ENCODE data around the gene ADARB1. TPM values are rescaled to one million over a fixed set of nuclear protein-coding genes. Genes with fewer than 3 reads are reported as not detected.

The ADARB1 gene
- total and polyA plus RNA-seq, 2 experiments from 2014 or later, result 16.0 to 17.3 TPM

DNA sequence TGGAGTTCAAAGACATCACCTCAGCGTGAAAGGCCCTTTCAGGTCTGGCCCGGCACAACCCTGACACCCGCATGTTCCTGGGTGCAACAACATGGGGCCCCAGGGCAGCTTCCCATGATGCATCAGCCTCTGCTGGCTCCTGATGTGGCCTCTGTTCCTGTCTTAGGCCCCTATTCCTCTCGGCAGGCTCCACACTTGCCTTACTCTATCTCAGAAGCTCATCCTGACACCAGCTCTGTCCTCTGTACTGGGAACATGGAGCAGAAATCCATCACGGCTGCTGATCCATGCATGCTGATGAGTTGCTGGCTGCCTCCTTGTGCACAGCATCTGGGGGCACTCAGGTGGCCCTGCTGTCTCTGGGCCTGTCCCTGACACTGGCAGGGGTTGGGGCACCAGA lies 74.6 kb downstream of the ADARB1 start:
- Histone ChIP-seq H3K4me2 (no peak overlapping the region), H3K9me3 (ENCODE audit: low read depth) (no peaks in the 10 kb centered on the region), H3K27ac (no peak overlapping the region), H3K4me3 (no peak overlapping the region), H3K79me2 (no peaks in the 10 kb centered on the region), H3K9me2 (replicated peaks; ENCODE audit: insufficient read depth) (no peaks in the 10 kb centered on the region), H2AFZ (no peak overlapping the region), H3K36me3 (replicated peaks; ENCODE audit: insufficient read depth, low read depth) (no peaks in the 10 kb centered on the region), H3K4me1 (ENCODE audit: insufficient read depth) (no peaks in the 10 kb centered on the region), H4K20me1 (ENCODE audit: insufficient read depth, poor library complexity, severe bottlenecking) (no peaks in the 10 kb centered on the region), H3K27me3 (no peaks in the 10 kb centered on the region)
- 93% methylated on average over 5 of the region's 5 CpGs for WGBS (ENCODE audit: low lambda C conversion rate, missing lambda C conversion rate)
- DNase-seq (ENCODE audit: low spot score), result no peak
- TF ChIP-seq EZH2phosphoT487 (IDR thresholded peaks at IDR 0.05; ENCODE audit: low read depth, severe bottlenecking, unreplicated experiment) (no peak), EZH2 (IDR thresholded peaks at IDR 0.05; ENCODE audit: borderline replicate concordance) (no peak)
- TF ChIP-seq, protein P1, sequence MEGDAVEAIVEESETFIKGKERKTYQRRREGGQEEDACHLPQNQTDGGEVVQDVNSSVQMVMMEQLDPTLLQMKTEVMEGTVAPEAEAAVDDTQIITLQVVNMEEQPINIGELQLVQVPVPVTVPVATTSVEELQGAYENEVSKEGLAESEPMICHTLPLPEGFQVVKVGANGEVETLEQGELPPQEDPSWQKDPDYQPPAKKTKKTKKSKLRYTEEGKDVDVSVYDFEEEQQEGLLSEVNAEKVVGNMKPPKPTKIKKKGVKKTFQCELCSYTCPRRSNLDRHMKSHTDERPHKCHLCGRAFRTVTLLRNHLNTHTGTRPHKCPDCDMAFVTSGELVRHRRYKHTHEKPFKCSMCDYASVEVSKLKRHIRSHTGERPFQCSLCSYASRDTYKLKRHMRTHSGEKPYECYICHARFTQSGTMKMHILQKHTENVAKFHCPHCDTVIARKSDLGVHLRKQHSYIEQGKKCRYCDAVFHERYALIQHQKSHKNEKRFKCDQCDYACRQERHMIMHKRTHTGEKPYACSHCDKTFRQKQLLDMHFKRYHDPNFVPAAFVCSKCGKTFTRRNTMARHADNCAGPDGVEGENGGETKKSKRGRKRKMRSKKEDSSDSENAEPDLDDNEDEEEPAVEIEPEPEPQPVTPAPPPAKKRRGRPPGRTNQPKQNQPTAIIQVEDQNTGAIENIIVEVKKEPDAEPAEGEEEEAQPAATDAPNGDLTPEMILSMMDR (IDR thresholded peaks at IDR 0.05; ENCODE audit: poor library complexity), result no peak

DNA sequence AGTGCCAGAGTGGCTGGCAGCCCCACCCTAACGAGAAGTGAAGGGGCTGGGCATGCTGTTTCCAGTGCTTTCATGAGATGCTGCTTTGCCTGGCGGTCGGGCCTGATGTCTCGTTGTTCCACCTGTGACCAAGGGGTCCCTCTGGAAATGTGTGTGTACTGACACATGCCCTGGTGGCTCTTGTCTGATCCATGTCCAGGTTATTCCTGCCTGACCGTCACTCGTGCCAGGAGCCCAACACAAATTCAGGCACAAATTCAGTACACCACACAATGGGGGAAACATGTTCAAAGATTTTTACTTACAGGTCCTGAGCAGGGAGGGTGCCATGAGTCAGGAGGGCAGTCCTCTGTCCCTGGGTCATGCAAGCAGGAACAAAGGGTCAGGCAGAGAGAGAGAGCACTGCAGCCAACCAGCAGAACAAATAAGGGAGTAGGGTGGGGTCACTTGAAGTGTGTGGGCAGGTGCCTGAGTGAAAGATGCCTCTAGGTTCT lies 76.3 kb downstream of the ADARB1 start:
- 92% methylated on average over 6 of the region's 6 CpGs for WGBS (ENCODE audit: low lambda C conversion rate, missing lambda C conversion rate)
- H3K79me2 ChIP-seq, result no peaks in the 10 kb centered on the region

DNA sequence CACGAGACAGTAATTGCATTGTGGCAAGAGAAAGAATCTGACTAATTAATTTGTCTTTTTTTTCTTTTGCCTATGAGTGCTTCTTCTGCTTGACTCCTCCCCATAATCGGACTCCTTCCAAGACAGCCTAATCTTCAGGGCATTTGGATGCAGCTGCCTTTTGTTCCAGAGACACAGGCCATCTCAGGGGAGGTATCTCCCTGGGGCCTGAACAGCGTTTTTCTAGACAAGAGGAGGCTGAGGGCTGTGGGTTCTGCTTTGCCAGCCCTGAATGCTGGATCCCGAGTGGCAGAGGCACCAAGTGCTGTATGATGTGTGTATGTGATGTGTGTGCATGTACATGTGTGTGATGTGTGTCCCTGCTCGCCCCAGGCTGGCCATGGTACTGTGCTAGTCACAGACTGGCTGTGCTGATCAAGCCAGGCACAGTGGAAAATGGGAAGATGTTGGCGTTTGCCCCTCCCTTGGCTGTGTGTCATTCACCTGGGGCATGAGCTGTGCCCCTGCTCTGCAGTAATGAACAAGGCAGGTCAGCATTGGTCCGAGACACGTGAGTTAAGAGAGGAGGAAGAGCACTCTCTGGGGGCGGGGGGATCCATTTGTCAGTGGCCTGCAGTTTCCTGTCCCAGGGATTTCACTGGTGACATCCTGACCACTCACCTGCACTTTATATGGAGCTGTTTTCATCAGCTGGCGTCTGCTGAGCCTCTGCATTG lies 77.2 kb downstream of the ADARB1 start:
- H3K79me2 ChIP-seq, result no peaks in the 10 kb centered on the region
- no peak overlapping the region for H3K4me2 ChIP-seq
- 84% methylated on average over 10 of the region's 10 CpGs for WGBS (ENCODE audit: low lambda C conversion rate, missing lambda C conversion rate)
- no peaks in the 10 kb centered on the region for H3K4me1 ChIP-seq (ENCODE audit: insufficient read depth)
- H3K9me3 ChIP-seq (ENCODE audit: low read depth), result no peaks in the 10 kb centered on the region
- no peaks in the 10 kb centered on the region for H3K9me2 ChIP-seq (replicated peaks; ENCODE audit: insufficient read depth)
- TF ChIP-seq, protein P1 (IDR thresholded peaks at IDR 0.05; ENCODE audit: poor library complexity), result no peak
- TF ChIP-seq EZH2phosphoT487 (IDR thresholded peaks at IDR 0.05; ENCODE audit: low read depth, severe bottlenecking, unreplicated experiment) (no peak), EZH2 (IDR thresholded peaks at IDR 0.05; ENCODE audit: borderline replicate concordance) (no peak)
- H2AFZ ChIP-seq, result no peak overlapping the region
- no peaks in the 10 kb centered on the region for H3K27me3 ChIP-seq
- H3K4me3 ChIP-seq, result no peak overlapping the region
- no peaks in the 10 kb centered on the region for H4K20me1 ChIP-seq (ENCODE audit: insufficient read depth, poor library complexity, severe bottlenecking)
- DNase-seq (ENCODE audit: low spot score), result no peak
- H3K27ac ChIP-seq, result no peak overlapping the region
- no peaks in the 10 kb centered on the region for H3K36me3 ChIP-seq (replicated peaks; ENCODE audit: insufficient read depth, low read depth)

More for the DNA sequence above, 76.3 kb downstream of the ADARB1 start:
- H3K4me3 ChIP-seq, result no peak overlapping the region
- H3K27ac ChIP-seq, result no peak overlapping the region
- no peaks in the 10 kb centered on the region for H3K4me1 ChIP-seq (ENCODE audit: insufficient read depth)
- DNase-seq (ENCODE audit: low spot score), result no peak
- H4K20me1 ChIP-seq (ENCODE audit: insufficient read depth, poor library complexity, severe bottlenecking), result no peaks in the 10 kb centered on the region
- H2AFZ ChIP-seq, result no peak overlapping the region
- no peaks in the 10 kb centered on the region for H3K9me2 ChIP-seq (replicated peaks; ENCODE audit: insufficient read depth)
- no peak overlapping the region for H3K4me2 ChIP-seq
- TF ChIP-seq EZH2 (IDR thresholded peaks at IDR 0.05; ENCODE audit: borderline replicate concordance) (no peak), EZH2phosphoT487 (IDR thresholded peaks at IDR 0.05; ENCODE audit: low read depth, severe bottlenecking, unreplicated experiment) (no peak)
- TF ChIP-seq, protein P1 (IDR thresholded peaks at IDR 0.05; ENCODE audit: poor library complexity), result no peak
- H3K36me3 ChIP-seq (replicated peaks; ENCODE audit: insufficient read depth, low read depth), result no peaks in the 10 kb centered on the region
- H3K27me3 ChIP-seq, result no peaks in the 10 kb centered on the region
- no peaks in the 10 kb centered on the region for H3K9me3 ChIP-seq (ENCODE audit: low read depth)
